ENCODE results near the gene ARHGEF17. TPM values are rescaled to one million over a fixed set of nuclear protein-coding genes. Genes with fewer than 3 reads are reported as not detected.
A peak's percentile ranks its signal among the peaks of the same experiment; 100 is the strongest.

ARHGEF17 gene
- total RNA-seq, 4 donors from 2014 or later: 82.8 to 196 (median 122) TPM

GRCh38 chr11:73299751-73300150, 8.3 kb upstream of the ARHGEF17 start:
- intact Hi-C loops (cut with DNase I): loop anchor here (5.0 kb wide), 1 partner anchor 93 kb away; no protein-coding TSS in a partner anchor
- WGBS: 91% methylated on average over 9 of the region's 10 CpGs

GRCh38 chr11:73306069-73306841, 1.8 kb upstream of the ARHGEF17 start:
- H3K4me3 ChIP-seq: no peak overlapping the region
- TF ChIP-seq POLR2AphosphoS5 (IDR thresholded peaks at IDR 0.05) (no peak), CTCF (IDR thresholded peaks at IDR 0.05) (no peak), EP300 (IDR thresholded peaks at IDR 0.05) (no peak), POLR2A (IDR thresholded peaks at IDR 0.05; ENCODE audit: low read depth) (no peak)
- H3K36me3 ChIP-seq: peaks cover 0 to 4% (median 0%) of the 10 kb centered on the region in 4 donors
- peak overlapping the region; percentile 94 to 100 (median 97) for H3K27ac ChIP-seq (replicated peaks in 1 of 4)
- 69% methylated on average over 6 of the region's 7 CpGs for whole genome bisulfite sequencing
- peaks cover 21 to 46% (median 32%) of the 10 kb centered on the region in 4 donors for H3K4me1 ChIP-seq
- H3K27me3 ChIP-seq: no peaks in the 10 kb centered on the region
- DNase-seq (ENCODE audit: extremely low spot score): no peak
- H3K9me3 ChIP-seq: no peaks in the 10 kb centered on the region
- intact Hi-C loops (cut with DNase I): no loop called here

More at GRCh38 chr11:73299751-73300150, 8.3 kb upstream of the ARHGEF17 start:
- Histone ChIP-seq H3K4me3 (no peak overlapping the region), H3K4me1 (peaks cover 4 to 9% (median 6%) of the 10 kb centered on the region in 4 donors), H3K27me3 (no peaks in the 10 kb centered on the region), H3K9me3 (no peaks in the 10 kb centered on the region), H3K36me3 (no peaks in the 10 kb centered on the region), H3K27ac (replicated peaks in 1 of 4) (no peak overlapping the region)
- no peak for DNase-seq (ENCODE audit: extremely low spot score)
- TF ChIP-seq CTCF (IDR thresholded peaks at IDR 0.05): no peak
- no peak for TF ChIP-seq EP300 (IDR thresholded peaks at IDR 0.05)
- TF ChIP-seq POLR2A (IDR thresholded peaks at IDR 0.05; ENCODE audit: low read depth): no peak
- TF ChIP-seq POLR2AphosphoS5 (IDR thresholded peaks at IDR 0.05): no peak

DNA sequence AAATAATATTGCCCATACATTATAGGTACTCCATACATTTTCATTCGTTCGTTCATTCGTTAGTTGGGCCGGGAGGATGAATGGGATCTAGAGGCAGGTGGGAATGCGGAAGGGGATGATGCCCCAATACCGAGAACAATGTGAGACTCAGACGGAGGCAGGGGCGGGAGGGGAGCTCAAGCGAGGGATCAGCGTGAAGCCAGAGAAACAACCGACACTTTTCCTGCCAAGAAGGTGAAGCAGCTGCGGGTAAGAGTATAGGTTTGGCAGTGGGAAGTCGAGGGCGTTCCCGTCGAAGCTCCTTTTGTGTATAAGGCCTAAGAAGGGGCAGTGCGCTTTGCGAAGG, 1.1 kb upstream of the ARHGEF17 start:
- peaks cover 28 to 53% (median 39%) of the 10 kb centered on the region in 4 donors for H3K4me1 ChIP-seq
- no peak for DNase-seq (ENCODE audit: extremely low spot score)
- intact Hi-C loops (cut with DNase I): loop anchor here (1.0 kb wide), 1 partner anchor 28 kb away; no protein-coding TSS in a partner anchor

GRCh38 chr11:73307323-73308002, 613 bp upstream of the ARHGEF17 start:
- TF ChIP-seq CTCF (IDR thresholded peaks at IDR 0.05): peak; percentile 88 to 93 (median 91)
- peak; percentile 60 to 87 for TF ChIP-seq POLR2AphosphoS5 (IDR thresholded peaks at IDR 0.05)
- no peak for TF ChIP-seq EP300 (IDR thresholded peaks at IDR 0.05)
- Histone ChIP-seq H3K27me3 (no peaks in the 10 kb centered on the region), H3K4me3 (peak overlapping the region; percentile 67 to 82 (median 70)), H3K36me3 (peaks cover 0 to 10% (median 0%) of the 10 kb centered on the region in 4 donors), H3K9me3 (no peaks in the 10 kb centered on the region), H3K27ac (replicated peaks in 1 of 4) (peak overlapping the region; percentile 94 to 100 (median 97)), H3K4me1 (peaks cover 33 to 58% (median 44%) of the 10 kb centered on the region in 4 donors)
- 0% methylated on average over 26 of the region's 56 CpGs for WGBS
- peak; percentile 100 for DNase-seq (ENCODE audit: extremely low spot score)
- intact Hi-C loops (cut with DNase I): loop anchor here (1.0 kb wide), 1 partner anchor 28 kb away; no protein-coding TSS in a partner anchor

More for the DNA sequence above, 1.1 kb upstream of the ARHGEF17 start:
- peak overlapping the region; percentile 67 to 82 (median 70) for H3K4me3 ChIP-seq
- WGBS: 15% methylated on average over 18 of the region's 18 CpGs
- H3K9me3 ChIP-seq: no peaks in the 10 kb centered on the region
- H3K27me3 ChIP-seq: no peaks in the 10 kb centered on the region
- H3K27ac ChIP-seq (replicated peaks in 1 of 4): peak overlapping the region; percentile 94 to 100 (median 97)
- no peak for TF ChIP-seq POLR2A (IDR thresholded peaks at IDR 0.05; ENCODE audit: low read depth)
- TF ChIP-seq POLR2AphosphoS5 (IDR thresholded peaks at IDR 0.05): no peak
- no peak for TF ChIP-seq EP300 (IDR thresholded peaks at IDR 0.05)
- TF ChIP-seq CTCF (IDR thresholded peaks at IDR 0.05): no peak
- H3K36me3 ChIP-seq: peaks cover 0 to 10% (median 0%) of the 10 kb centered on the region in 4 donors

All from esophagus muscularis mucosa (tissue), 4 donors.